HepG2 (cell line): ENCODE measurements around the gene GTF2F1. TPM values are rescaled to one million over a fixed set of nuclear protein-coding genes. Genes with fewer than 3 reads are reported as not detected.

Source experiments
- HOXD1 ChIP-seq: sonication (generic); formaldehyde crosslinking; IDR thresholded peaks from 2 replicates; pipeline ENCODE4 v1.5.0; 2020; ENCODE audit warnings: missing genetic modification reagents
- PRPF4 ChIP-seq: fragments of 200-400 bp; formaldehyde crosslinking; IDR thresholded peaks from 2 replicates; pipeline ENCODE4 v1.6.1; 2016; ENCODE audit warnings: low read length, low read depth; ENCODE audit not compliant: poor library complexity, severe bottlenecking
- RAD51 ChIP-seq: fragments of 450-650 bp; IDR thresholded peaks from 2 replicates; pipeline ENCODE4 v1.6.1; 2016; ENCODE audit warnings: borderline replicate concordance
- RARA ChIP-seq: IDR thresholded peaks from 2 replicates; pipeline ENCODE4 v1.6.1; 2016; ENCODE audit warnings: missing genetic modification reagents, missing compliant biosample characterization
- SMAD1 ChIP-seq: sonication (generic); formaldehyde crosslinking; IDR thresholded peaks from 2 replicates; pipeline ENCODE4 v1.4.0; 2020; ENCODE audit warnings: missing genetic modification reagents, low read depth, mild to moderate bottlenecking, borderline replicate concordance
- ZC3H13 ChIP-seq: sonication (generic); formaldehyde crosslinking; IDR thresholded peaks from 2 replicates; pipeline ENCODE4 v1.8.1; 2023; ENCODE audit warnings: mild to moderate bottlenecking, missing genetic modification reagents, moderate library complexity
- ZNF205 ChIP-seq: IDR thresholded peaks from 2 replicates; pipeline ENCODE4 v1.6.1; 2018; ENCODE audit warnings: missing biosample characterization, missing genetic modification reagents
- ZNF329 ChIP-seq: sonication (generic); formaldehyde crosslinking; IDR thresholded peaks from 2 replicates; pipeline ENCODE4 v1.9.0; 2021; ENCODE audit warnings: low read depth, mild to moderate bottlenecking, missing genetic modification reagents
- polyA plus RNA-seq, 8 experiments: library from polyadenylated mRNA; depleted of rRNA in 3 of 8; stranded (reverse) in 7 of 8; unstranded in 1 of 8; fragments of >200 nt; fragmentation: Illumina TruSeq in 4 of 8; extraction: Trizol in 4 of 8; gene quantifications; 2 replicates each; pipeline versions ENCODE4 v1.2.1 to v1.2.3, GENCODE V29; 2011 to 2016; ENCODE audit warnings: low read depth in 4 of 8, missing spikeins in 1 of 8, mixed read lengths in 1 of 8; ENCODE audit not compliant: insufficient read depth in 1 of 8
- total RNA-seq, 5 experiments: library from RNA; depleted of rRNA; stranded (reverse); fragments of >200 nt; fragmentation: Illumina TruSeq; extraction: Trizol; gene quantifications; 2 replicates each; pipeline ENCODE4 v1.2.3, GENCODE V29; 2016; ENCODE audit warnings: low read depth in 1 of 5
- TF ChIP-seq, protein P1 (sequence below): IDR thresholded peaks from 2 replicates; pipeline ENCODE4 v1.6.1; 2012; ENCODE audit warnings: low read depth, low read length, improper control_type of control experiment
- TF ChIP-seq, protein P2 (sequence below): sonication (generic); formaldehyde crosslinking; IDR thresholded peaks from 2 replicates; pipeline ENCODE4 v1.4.0; 2020; ENCODE audit warnings: missing genetic modification reagents
- TF ChIP-seq, protein P3 (sequence below): conservative IDR thresholded peaks from 2 replicates; pipeline ENCODE4 v1.6.1; 2018; ENCODE audit warnings: missing genetic modification reagents
- TF ChIP-seq, protein P4 (sequence below): sonication (generic); formaldehyde crosslinking; IDR thresholded peaks from 2 replicates; pipeline ENCODE4 v1.4.0; 2020; ENCODE audit warnings: missing genetic modification reagents
- TF ChIP-seq, protein P5 (sequence below): sonication (generic); formaldehyde crosslinking; IDR thresholded peaks from 2 replicates; pipeline ENCODE4 v1.5.1; 2020; ENCODE audit warnings: mild to moderate bottlenecking, moderate library complexity, missing genetic modification reagents
- TF ChIP-seq, protein P6 (sequence below): IDR thresholded peaks from 2 replicates; pipeline ENCODE4 v1.6.1; 2012; ENCODE audit warnings: low read length, improper control_type of control experiment

The GTF2F1 gene
- total and polyA plus RNA-seq, 2 of the 13 experiments (the other 11 are each of a cell fraction or from before 2014, with no cell fraction given) = 27.8 to 34.1 TPM

DNA sequence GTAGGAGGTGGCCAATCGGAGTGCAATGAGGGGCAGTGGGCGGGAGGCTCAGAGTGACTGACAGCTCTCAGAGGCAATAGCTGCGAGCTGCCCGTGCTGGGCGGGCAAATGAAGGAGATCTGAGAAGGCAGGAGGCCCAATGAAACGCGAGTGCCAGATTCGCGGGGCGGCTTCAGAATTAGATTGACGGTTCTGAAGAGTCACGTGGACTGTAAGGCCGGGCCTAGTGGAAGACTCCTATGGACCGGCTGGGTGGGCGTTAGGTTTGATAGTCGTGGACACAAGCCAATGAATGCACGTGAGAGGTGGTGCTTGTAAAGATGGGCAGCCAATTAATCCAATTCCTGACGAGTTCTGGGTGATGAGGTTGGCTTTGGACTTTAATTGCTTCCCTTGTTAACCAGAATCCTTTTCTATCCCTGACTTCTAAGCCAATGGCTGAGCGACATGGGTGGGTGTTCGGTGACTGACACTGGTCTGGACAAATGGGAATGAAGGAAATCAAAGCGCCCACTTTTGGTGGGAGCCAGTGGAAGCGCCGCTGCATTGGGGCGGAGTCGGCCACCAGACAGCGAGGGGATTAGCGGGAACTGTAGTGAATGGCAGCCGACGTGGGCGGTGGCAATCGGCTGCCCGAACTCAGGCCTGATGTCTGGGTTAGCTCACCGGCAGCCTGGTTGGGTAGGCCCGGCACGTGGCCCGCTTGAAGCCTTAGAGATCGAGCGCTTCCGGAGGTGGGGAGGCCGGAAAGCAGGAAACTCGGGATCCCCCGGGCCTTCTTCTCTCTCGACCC, 32.2 kb upstream of the GTF2F1 start (continued):
- TF ChIP-seq, protein P1, sequence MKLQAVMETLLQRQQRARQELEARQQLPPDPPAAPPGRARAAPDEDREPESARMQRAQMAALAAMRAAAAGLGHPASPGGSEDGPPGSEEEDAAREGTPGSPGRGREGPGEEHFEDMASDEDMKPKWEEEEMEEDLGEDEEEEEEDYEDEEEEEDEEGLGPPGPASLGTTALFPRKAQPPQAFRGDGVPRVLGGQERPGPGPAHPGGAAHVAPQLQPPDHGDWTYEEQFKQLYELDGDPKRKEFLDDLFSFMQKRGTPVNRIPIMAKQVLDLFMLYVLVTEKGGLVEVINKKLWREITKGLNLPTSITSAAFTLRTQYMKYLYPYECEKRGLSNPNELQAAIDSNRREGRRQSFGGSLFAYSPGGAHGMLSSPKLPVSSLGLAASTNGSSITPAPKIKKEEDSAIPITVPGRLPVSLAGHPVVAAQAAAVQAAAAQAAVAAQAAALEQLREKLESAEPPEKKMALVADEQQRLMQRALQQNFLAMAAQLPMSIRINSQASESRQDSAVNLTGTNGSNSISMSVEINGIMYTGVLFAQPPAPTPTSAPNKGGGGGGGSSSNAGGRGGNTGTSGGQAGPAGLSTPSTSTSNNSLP = peak; percentile 86
- TF ChIP-seq RARA (CRISPR knock-in tag) (no peak), ZNF205 (CRISPR knock-in tag) (no peak), HOXD1 (CRISPR knock-in tag) (no peak), PRPF4 (peak; percentile 95), SMAD1 (CRISPR knock-in tag) (no peak), ZC3H13 (no peak), ZNF329 (CRISPR knock-in tag) (0 out of 2 replicates have a peak, but pooled peaks have one; percentile 51), RAD51 (peak; percentile 89)
- TF ChIP-seq, protein P2, sequence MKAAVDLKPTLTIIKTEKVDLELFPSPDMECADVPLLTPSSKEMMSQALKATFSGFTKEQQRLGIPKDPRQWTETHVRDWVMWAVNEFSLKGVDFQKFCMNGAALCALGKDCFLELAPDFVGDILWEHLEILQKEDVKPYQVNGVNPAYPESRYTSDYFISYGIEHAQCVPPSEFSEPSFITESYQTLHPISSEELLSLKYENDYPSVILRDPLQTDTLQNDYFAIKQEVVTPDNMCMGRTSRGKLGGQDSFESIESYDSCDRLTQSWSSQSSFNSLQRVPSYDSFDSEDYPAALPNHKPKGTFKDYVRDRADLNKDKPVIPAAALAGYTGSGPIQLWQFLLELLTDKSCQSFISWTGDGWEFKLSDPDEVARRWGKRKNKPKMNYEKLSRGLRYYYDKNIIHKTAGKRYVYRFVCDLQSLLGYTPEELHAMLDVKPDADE = no peak
- TF ChIP-seq, protein P3, sequence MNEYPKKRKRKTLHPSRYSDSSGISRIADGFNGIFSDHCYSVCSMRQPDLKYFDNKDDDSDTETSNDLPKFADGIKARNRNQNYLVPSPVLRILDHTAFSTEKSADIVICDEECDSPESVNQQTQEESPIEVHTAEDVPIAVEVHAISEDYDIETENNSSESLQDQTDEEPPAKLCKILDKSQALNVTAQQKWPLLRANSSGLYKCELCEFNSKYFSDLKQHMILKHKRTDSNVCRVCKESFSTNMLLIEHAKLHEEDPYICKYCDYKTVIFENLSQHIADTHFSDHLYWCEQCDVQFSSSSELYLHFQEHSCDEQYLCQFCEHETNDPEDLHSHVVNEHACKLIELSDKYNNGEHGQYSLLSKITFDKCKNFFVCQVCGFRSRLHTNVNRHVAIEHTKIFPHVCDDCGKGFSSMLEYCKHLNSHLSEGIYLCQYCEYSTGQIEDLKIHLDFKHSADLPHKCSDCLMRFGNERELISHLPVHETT (CRISPR knock-in tag) = no peak
- TF ChIP-seq, protein P4, sequence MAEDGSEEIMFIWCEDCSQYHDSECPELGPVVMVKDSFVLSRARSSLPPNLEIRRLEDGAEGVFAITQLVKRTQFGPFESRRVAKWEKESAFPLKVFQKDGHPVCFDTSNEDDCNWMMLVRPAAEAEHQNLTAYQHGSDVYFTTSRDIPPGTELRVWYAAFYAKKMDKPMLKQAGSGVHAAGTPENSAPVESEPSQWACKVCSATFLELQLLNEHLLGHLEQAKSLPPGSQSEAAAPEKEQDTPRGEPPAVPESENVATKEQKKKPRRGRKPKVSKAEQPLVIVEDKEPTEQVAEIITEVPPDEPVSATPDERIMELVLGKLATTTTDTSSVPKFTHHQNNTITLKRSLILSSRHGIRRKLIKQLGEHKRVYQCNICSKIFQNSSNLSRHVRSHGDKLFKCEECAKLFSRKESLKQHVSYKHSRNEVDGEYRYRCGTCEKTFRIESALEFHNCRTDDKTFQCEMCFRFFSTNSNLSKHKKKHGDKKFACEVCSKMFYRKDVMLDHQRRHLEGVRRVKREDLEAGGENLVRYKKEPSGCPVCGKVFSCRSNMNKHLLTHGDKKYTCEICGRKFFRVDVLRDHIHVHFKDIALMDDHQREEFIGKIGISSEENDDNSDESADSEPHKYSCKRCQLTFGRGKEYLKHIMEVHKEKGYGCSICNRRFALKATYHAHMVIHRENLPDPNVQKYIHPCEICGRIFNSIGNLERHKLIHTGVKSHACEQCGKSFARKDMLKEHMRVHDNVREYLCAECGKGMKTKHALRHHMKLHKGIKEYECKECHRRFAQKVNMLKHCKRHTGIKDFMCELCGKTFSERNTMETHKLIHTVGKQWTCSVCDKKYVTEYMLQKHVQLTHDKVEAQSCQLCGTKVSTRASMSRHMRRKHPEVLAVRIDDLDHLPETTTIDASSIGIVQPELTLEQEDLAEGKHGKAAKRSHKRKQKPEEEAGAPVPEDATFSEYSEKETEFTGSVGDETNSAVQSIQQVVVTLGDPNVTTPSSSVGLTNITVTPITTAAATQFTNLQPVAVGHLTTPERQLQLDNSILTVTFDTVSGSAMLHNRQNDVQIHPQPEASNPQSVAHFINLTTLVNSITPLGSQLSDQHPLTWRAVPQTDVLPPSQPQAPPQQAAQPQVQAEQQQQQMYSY (CRISPR knock-in tag) = no peak
- TF ChIP-seq, protein P5, sequence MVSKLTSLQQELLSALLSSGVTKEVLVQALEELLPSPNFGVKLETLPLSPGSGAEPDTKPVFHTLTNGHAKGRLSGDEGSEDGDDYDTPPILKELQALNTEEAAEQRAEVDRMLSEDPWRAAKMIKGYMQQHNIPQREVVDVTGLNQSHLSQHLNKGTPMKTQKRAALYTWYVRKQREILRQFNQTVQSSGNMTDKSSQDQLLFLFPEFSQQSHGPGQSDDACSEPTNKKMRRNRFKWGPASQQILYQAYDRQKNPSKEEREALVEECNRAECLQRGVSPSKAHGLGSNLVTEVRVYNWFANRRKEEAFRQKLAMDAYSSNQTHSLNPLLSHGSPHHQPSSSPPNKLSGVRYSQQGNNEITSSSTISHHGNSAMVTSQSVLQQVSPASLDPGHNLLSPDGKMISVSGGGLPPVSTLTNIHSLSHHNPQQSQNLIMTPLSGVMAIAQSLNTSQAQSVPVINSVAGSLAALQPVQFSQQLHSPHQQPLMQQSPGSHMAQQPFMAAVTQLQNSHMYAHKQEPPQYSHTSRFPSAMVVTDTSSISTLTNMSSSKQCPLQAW (CRISPR knock-in tag) = peak; percentile 15
- TF ChIP-seq, protein P6, sequence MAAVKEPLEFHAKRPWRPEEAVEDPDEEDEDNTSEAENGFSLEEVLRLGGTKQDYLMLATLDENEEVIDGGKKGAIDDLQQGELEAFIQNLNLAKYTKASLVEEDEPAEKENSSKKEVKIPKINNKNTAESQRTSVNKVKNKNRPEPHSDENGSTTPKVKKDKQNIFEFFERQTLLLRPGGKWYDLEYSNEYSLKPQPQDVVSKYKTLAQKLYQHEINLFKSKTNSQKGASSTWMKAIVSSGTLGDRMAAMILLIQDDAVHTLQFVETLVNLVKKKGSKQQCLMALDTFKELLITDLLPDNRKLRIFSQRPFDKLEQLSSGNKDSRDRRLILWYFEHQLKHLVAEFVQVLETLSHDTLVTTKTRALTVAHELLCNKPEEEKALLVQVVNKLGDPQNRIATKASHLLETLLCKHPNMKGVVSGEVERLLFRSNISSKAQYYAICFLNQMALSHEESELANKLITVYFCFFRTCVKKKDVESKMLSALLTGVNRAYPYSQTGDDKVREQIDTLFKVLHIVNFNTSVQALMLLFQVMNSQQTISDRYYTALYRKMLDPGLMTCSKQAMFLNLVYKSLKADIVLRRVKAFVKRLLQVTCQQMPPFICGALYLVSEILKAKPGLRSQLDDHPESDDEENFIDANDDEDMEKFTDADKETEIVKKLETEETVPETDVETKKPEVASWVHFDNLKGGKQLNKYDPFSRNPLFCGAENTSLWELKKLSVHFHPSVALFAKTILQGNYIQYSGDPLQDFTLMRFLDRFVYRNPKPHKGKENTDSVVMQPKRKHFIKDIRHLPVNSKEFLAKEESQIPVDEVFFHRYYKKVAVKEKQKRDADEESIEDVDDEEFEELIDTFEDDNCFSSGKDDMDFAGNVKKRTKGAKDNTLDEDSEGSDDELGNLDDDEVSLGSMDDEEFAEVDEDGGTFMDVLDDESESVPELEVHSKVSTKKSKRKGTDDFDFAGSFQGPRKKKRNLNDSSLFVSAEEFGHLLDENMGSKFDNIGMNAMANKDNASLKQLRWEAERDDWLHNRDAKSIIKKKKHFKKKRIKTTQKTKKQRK = peak; percentile 97
